HG03575 (cell line): ENCODE results near the gene C1QL2.

Experiments
- ATAC-seq: cut with Tn5 transposase; IDR thresholded peaks from one replicate; pipeline ENCODE4 v1.9.1; 2021; ENCODE audit not compliant: unreplicated experiment, insufficient number of reproducible peaks, low FRiP score; ENCODE audit errors: extremely low read depth

C1QL2 gene

DNA sequence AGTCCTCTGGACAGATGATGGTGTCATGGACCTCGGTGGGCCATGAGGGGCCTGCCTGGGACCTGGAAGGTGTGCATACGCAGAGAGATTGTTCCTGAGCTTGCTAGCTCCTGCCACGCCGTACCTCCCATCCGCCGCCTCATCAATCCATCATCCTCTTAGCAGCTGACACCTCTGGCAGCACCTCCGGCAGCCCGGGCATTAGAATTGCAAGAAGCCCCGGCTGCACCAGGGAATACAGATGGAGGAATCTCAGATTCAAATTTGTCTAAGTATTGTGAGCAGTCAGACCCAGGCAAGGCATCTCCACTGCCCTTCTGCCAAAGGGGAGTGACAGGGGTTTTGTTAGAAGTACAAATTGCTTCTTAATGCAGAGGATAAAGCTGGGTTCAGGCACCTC lies 4.5 kb downstream of the C1QL2 start:
- ATAC-seq = no peak

DNA sequence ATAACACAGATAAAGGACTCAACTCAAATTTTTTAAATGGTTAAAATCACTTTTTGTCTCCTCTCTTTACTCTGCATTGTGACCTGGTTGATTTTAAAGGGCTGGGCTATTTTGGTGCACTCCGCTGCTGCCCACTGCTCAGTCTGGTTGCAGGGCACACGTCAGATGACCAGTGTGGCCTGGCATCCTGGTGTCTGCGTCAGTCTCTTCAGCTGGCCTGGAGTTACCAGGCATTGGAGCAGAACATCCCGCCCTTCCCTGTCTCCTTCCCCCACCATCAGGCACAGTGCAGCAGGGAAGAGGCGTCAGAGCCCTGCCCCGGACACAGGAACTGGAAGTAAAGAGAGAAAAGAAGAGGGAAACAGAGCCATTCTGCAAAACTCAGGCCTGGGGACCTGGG lies 8.9 kb downstream of the C1QL2 start:
- ATAC-seq = no peak

DNA sequence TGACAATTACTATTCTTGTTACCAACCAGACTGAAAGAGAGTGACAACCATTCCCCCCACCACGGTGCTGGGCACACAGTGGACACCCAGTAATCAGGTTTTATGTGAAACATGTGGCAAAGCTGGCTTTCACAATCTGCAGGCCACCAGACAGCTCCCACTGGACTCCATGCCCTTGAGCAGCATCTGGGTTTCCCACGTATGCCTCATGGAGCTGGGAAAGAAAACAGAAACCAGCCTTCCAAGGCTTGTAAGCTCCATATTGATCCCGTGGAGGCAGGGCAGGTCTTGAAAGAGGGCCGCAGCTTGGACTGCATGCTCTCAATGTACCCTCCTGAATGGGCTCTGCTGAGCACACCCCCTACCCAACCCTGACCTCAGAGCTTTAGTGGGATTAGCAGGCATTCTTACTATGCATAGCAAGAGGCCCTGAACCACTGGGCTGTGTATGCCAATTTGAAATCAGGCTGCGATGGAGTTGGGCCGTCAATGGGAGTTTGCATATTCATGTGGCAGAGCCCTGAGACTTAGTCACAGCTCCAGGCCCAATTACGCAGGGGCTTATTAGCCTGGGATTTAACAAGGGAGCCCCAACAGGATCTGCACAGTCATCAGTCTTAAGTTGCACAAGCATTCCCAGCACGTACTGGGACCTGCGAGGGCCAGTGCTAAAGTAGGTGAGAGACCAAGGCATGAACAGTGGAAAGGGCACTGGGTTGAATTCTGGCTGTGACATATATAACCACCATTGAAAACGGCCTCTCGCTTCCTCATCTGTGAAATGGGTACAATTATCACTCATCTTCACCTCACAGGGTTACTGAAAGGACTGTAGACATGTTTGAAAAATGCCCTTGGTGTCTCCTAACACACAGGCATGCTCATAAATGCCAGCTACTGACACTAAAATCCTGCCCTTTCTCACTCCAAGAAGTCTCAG lies 10.5 kb downstream of the C1QL2 start:
- ATAC-seq = no peak

DNA sequence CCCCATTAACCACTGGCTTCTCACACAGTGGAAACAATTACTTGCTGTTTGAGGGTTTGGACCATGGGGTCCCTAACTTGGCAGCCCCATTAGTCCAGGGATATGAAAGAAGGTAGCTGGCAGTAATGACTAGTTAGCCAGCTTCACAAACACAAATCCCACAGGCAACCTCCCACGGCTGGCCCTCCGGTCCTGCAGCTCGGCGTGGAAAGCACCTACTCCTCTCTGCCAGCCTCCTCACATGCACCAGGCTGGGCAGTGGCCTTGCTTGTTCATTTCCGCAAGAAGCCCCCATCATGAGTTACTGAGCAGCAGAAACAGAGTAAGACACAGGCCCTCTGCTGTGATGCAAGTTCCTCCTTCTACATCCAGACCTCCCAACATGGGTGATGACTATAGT lies 13.7 kb downstream of the C1QL2 start:
- no peak for ATAC-seq

DNA sequence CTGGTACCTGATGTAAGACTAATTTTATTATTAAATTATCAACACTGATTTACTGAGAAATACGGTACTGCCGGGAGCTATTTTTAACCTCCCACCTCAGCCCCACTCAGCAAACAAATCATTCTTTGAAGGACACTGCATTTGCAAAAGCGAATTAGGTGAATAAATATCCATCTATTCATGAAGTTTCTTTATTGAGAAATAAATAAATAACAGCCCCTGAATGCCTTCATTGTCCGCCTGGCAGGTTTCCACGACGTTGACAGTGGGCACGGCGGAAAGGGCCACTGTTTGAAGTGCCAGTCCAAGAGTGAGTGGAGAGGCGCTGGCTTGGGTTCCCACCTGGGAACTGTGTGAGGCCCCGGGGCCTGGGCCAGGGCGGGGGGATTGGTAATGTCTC lies 15.7 kb downstream of the C1QL2 start:
- no peak for ATAC-seq

DNA sequence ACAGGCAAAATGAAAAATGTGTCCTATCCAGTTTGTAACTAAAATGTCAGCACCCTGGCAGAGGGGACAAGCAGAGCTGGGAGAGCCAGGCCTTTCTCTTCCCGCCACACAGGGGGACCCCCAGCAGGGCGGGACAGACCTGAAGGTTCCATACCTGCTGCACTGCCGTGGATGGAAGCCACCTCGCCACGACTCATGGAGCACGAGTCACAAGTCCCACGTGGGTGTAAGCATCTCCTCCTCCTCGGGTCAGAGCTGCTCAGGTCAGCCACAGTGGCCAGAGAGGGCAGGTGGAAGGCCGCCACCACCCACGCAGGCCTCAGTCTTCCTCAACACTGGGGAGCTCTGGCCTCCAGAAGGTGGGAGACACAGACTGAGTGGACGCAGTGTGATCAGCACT lies 21.0 kb downstream of the C1QL2 start:
- ATAC-seq = no peak

DNA sequence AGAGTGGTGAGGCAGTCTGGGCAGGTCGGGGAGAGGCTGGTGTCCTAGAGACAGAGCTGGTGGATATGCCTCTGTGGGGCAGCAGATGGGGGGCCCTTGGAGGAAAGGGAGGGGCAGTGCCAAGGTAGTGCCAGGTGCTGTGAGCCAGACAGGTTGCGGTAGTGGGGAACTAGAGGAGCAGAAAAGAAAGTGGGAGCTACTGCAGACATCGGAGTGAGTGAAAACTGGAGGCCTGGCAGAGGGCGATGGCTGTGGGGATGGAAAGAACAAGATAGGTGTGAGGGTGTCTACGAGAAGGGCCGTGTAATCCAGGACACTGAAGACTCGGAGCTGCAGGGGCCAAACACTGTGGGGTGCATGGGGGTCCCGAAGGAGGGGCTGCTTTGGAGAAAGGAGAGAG lies 21.7 kb downstream of the C1QL2 start:
- no peak for ATAC-seq

DNA sequence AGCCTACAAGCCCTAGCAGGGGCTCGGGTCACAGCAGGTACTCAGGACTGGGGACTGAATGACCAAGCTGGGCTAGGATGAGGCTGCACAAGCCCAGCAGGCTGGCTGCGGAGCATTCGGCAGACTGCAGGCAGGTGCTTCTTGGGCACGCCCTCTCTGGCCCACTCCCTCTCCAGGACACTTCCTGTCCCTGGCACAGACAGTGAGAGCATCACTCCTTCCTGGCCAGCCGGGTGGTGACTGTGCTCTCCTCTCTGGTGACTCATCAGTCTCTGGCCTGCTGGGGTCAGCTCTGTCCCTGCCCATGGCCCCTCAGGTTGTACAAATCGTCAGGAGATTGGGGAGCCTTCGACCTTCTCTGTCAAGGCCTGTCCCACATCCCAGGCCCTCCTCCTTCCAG lies 22.5 kb downstream of the C1QL2 start:
- ATAC-seq = no peak

DNA sequence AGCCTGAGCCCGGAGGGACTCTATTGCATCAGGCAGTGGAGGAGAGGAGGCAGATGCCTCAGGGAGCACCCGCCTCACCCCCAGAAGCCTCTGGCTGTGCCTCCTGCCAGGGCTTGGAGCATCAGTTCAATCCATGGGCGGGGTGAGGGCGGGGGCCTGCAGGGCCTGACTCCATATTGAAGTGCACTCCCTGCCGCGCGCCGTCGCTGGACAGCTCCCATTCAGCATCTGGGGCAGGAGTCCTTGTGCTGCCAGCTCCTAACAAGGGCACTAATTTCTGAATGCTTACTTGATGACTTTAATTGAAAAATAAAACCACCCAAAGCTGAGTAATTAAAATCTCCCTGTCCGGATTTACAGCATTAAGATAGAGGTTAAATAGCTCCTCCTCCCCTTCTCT lies 23.8 kb downstream of the C1QL2 start:
- ATAC-seq = no peak

DNA sequence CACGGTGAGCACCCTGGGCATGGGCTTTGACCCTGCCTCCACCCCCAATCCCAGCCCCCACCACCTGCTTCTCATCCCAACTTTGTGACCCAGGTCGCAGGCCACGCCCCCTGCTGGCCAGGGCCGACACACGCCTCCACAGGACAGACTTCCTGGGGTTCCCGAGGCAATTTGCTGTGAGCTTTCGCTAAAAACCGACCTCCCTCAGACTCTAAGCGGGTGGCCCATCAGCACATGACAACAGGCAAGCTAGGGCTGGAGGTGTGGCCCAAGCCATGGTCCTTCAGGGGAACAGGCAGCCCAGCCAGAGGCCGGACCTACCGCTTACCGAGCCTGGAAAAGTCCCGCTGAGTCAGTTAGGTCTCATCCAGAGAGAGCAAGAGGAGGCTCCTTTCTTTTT lies 31.9 kb downstream of the C1QL2 start:
- ATAC-seq = no peak

DNA sequence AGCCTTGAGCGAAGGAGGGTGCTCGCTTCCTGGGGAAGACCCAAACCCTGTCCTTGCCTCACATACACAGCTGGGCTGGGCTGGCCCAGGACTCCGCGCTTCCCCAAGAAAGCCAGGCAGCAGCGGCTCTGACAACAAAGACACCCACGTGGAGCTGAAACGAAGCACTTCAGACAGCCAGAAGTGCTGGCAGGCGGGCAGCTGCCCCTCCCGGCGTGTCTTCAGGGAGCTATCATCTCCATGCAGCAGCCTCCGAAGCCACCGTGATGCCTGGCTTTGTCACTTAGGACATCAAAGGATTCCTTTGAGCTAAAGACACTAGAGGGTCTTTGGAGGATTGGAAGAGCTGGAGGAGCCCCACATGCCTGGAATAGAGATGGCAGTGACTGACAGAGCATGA lies 35.2 kb downstream of the C1QL2 start:
- ATAC-seq = no peak

DNA sequence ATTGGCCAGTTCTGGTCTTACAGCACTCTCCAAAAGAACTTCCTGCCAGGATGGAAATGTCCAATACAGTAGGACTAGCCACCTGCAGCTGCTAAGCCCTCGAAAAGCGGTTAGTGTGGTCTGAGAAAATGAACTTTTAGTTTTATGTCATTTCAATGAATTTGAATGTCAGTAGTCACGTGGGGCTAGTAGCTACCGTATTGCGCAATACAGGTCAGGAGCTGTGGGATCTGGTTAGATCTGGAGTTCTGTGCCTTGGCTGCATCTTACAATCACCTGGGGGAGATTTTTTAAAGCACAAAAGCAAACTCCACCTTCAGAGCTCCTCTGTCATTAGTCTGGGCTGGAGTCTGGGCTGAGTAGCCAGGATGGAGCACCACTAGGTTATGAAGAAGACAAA lies 35.9 kb downstream of the C1QL2 start:
- no peak for ATAC-seq

DNA sequence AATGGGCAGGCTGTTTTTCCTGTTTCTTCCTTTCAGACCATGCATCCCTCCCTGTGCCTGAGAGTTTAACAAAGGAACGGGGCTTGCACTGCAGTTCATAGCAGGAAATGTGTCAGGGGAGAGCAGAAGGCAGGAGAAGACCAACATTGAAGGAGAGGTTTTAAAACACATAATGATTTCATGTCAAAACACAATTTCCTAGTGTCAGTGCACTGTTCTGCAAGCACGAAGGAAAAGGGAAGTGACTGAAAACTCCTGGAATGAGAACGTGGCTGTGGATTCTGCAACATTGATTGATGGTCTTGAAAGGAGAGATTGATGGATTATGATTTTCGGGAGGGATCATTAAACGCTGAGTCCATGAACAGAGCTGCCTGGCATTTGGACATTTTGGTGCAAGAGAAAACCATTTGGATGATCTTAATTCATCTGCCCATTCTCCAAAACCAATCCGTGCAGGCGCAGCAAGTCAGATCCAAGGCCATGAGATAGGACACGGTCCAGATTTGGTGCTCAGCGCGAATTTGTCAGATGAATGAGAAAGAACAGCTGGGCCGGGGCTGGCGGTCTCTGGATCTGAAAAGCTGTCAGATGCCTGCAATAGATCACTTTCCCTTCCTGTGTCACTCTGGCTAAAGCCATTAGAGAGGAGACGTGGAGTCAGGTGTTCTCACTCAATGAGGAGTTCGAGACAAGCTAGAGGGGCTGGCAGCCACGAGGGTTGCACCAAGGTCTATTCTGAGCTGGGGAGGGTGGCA lies 38.4 kb downstream of the C1QL2 start:
- no peak for ATAC-seq

DNA sequence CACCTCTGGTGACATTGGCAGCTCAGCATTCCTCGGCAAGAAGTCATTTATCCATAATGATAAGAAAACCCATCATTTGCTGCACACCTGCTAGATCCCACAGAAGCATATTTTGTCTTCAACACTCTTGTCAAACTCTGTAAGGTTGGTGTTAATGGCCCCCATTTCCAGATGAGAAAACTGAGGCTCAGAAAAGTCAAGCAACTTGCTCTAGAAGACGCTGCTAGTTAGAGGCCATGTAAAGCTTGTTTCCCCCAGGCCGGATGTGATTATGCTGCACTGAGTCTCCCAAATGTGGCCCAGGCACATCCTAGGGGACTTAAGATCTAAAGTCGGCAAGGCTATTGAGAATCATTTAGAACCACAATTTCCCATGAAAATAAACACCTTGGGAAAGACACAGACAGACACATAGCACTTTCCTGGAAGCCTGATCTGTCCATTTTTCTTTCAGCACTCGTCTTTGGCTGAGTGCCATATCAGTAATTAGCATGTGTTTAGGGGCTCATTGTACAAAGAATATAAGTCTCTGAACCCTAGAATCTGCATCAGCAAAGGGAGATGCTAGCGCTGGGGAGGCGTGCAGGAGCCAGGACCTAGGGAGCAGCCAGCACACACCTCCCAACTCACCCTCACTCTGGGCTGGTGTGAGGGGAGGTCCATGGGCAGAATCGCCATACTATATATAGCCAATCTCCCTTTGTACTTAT lies 39.3 kb downstream of the C1QL2 start:
- no peak for ATAC-seq

DNA sequence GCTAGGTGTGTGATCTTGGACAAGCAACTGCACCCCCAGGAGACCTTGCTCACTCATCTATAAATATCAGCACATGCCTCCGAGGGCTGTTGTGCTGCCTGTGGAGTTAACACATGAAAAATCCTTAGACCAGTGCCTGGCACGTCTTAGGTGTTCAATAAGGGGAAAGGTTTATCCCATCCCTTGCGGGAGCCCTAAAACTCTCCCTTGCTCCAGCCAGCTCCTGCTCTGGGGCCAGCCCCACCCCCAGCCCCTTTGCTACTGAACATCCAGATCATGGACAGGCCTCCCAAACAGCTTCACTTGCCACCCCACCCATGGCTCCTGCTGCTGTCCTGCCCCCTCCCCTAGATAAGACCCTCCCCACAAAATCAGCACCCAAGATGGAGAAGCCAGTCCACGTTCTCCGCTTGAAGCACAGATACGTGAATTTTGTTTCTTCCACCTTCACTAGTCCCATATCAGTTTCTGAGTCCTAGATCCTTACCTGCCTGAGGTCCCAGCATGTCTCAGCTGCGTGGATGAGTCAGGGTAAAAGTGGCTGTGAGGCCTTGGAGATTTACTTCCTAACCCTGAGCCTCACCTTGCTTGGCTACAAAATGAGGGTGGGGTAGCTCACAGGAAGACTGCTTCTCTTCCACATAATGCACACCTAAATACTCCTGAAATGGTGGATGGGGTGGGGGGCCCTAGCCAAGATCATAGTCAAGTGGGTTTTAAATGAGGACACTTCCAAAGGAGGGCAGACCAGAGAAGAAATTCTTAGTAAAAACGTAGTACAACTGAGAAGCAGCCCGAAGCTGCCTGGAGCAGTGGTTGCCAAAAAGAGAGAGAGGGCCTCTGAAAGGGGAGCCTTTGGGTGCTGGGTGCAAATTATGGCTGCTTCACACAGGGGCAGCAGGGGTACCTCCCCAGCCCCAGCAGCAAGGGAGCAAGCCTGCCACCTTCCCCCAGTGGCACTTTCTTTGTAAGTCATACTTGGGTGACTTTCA lies 40.4 kb downstream of the C1QL2 start:
- no peak for ATAC-seq

DNA sequence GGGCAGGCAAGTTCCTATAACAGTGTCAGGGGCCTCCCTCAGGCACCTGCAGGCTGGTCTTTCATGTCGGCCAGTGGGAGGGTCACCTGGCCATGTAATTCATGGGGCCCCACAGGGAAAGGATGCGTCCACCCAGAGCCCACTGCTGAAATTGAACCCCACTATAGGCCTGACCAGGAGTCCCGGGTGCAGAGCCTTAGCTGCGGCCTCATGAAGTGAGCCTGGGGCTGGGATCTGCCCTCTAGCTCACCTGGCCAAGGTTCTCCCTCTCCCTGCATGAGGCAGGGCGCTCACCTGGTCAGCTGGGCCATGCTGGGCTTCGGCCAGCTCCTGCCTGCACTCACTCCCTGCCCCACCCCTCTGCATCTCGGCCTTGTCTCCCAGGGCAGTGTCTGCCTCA lies 41.1 kb downstream of the C1QL2 start:
- ATAC-seq = no peak

DNA sequence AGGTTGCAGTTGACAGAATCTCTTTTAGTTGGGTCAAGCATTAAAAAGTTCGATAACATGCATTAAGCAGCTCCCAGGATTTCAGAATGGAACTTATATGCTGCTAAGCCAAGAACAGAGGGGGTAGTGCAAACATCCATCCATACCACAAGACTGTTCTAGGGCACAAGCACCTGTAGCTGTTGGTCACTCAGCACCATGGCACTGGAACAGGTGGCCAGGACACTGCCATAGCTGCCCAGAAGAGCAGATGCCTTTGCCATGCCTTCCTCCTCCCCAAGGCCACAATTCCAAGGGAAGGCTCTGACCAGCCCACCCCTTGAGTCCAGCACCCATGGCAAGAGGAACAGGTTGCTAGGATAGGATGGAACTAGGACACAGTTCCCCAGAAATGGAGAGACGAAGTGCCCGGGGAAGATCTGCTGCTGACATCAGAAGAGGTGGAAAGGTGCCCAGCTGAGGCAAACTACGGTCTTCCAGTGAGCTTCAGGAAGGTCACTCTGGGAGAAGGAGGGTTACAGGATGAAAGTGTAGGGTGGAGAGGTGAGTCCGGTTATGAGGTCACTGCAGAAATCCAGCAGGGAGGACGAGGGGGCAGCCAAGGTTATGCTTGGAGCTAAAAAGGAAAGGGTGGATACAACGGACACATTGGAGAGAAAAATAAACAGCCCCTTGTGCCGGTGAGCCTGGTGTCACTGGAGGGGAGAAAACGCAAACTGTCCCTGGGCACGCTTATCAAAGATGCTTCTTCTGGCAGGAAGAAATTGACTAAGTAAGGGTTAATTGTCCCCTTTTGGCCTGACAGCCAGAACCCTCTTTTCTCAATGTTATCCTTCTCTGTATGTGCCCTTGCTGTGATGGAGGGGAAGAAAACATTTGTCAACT lies 41.9 kb downstream of the C1QL2 start:
- ATAC-seq = no peak

DNA sequence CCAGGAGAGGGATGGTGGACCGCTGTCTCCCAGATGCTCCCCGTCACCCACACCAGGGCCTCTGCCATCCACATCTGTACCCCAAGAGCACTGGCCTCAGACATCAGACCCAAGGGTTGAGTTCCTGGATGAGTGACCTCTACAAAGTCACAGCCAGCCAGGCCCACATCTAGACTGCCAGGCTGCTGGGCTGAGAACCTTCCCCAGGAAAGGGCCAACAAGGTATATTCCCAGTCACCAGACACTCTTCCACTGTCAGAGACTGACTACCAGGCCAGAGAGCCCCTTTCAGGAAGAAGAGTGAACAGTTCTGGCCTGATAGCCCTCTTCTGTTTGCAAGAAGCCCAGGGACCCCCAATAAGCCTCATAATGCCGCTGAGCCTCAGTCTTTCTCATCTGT lies 44.3 kb downstream of the C1QL2 start:
- no peak for ATAC-seq
